ENCODE data around the gene CNTN4.

DNA sequence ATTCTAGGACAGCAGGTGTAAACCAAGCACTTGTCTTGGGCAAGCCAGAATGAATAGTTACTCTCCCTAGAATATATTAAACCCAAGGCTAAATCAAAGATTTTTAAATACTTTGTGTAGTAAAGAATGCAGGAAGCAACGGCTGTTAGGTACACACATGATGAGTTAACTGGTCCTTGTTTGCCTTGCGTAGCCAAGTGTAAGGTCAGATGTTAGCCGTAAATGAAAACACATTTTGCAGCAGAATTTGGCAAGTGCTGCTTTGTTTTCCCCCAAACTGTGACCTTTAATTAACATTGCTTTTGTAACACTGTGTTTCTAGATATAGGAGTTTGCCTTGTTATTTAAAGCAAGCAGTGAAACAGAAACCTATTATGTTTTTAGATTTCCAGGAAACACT, 642.9 kb downstream of the CNTN4 start:
- TF ChIP-seq, protein P1, sequence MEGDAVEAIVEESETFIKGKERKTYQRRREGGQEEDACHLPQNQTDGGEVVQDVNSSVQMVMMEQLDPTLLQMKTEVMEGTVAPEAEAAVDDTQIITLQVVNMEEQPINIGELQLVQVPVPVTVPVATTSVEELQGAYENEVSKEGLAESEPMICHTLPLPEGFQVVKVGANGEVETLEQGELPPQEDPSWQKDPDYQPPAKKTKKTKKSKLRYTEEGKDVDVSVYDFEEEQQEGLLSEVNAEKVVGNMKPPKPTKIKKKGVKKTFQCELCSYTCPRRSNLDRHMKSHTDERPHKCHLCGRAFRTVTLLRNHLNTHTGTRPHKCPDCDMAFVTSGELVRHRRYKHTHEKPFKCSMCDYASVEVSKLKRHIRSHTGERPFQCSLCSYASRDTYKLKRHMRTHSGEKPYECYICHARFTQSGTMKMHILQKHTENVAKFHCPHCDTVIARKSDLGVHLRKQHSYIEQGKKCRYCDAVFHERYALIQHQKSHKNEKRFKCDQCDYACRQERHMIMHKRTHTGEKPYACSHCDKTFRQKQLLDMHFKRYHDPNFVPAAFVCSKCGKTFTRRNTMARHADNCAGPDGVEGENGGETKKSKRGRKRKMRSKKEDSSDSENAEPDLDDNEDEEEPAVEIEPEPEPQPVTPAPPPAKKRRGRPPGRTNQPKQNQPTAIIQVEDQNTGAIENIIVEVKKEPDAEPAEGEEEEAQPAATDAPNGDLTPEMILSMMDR (IDR thresholded peaks at IDR 0.05; ENCODE audit: low read length): no peak
- no peak for TF ChIP-seq EZH2 (optimal IDR thresholded peaks at IDR 0.05; ENCODE audit: low read depth, low read length)
- no peak for TF ChIP-seq EZH2phosphoT487 (IDR thresholded peaks at IDR 0.05; ENCODE audit: low read length)
